HepG2 (cell line): ENCODE results near the gene CTNNAL1. TPM values are rescaled to one million over a fixed set of nuclear protein-coding genes. Genes with fewer than 3 reads are reported as not detected.

ENCODE experiments used
- ATAC-seq: fragments of 200-7000 bp; cut with Tn5 transposase; 3 replicates; pipeline ENCODE4 v1.9.1; 2020; ENCODE audit warnings: mild to moderate bottlenecking, moderate library complexity
- BruUV-seq: library from RNA; stranded (reverse); fragments of 400-500 nt; replicated peaks from 2 replicates; lab custom pipeline; 2021; lab: Mats Ljungman, UMichigan
- CTCF ChIA-PET: fragments of 300-600 bp; formaldehyde crosslinking; extraction: SDS; loops from one replicate; lab custom pipeline; 2021; ENCODE audit warnings: low total read pairs, inconsistent platforms, low intra/inter-chr PET ratio; lab: Yijun Ruan, JAX
- POLR2A ChIA-PET: fragments of 350-600 bp; sonication (Branson Sonifier 250); formaldehyde crosslinking; loops from one replicate; lab custom pipeline; 2020; ENCODE audit warnings: antibody characterized with exemption, inconsistent platforms; lab: Yijun Ruan, JAX
- DNase-seq: peaks from one replicate; pipeline ENCODE4 v3.0.0-alpha.2; 2015; ENCODE audit warnings: low spot score
- FAIRE-seq: peaks from 3 replicates; lab custom pipeline; 2011; peaks lifted over from hg19 to GRCh38; lab: Jason Lieb, UNC
- H2AFZ ChIP-seq: one replicate; pipeline ENCODE4 v1.6.1; 2011; ENCODE audit warnings: low read length, inconsistent platforms
- H3K27ac ChIP-seq: fragments of 300-600 bp; 3 replicates; pipeline ENCODE4 v1.8.0; 2011; ENCODE audit warnings: mixed run types, mild to moderate bottlenecking, mixed read lengths, low read length, inconsistent platforms; ENCODE audit not compliant: insufficient read depth; ENCODE audit errors: extremely low read length
- H3K27me3 ChIP-seq, 2 experiments: fragments of 200-600 bp in 1 of 2; 2 replicates in 1 of 2; 3 replicates in 1 of 2; pipeline versions ENCODE4 v1.6.0 to v1.8.0; 2011; ENCODE audit warnings: low read length in 2 of 2, mild to moderate bottlenecking in 2 of 2, moderate library complexity in 2 of 2, inconsistent platforms in 1 of 2; ENCODE audit not compliant: insufficient read depth in 2 of 2, control insufficient read depth in 1 of 2
- H3K36me3 ChIP-seq, 2 experiments: fragments of 200-600 bp in 1 of 2; replicated peaks in 1 of 2; 2 replicates in 1 of 2; 3 replicates in 1 of 2; pipeline versions ENCODE4 v1.5.1 to v1.8.0; 2011; ENCODE audit warnings: low read length in 2 of 2, inconsistent platforms in 1 of 2; ENCODE audit not compliant: insufficient read depth in 2 of 2, control insufficient read depth in 1 of 2
- H3K4me1 ChIP-seq: 2 replicates; pipeline ENCODE4 v1.5.1; 2012; ENCODE audit warnings: low read length, inconsistent platforms; ENCODE audit not compliant: insufficient read depth
- H3K4me2 ChIP-seq: 2 replicates; pipeline ENCODE4 v1.6.0; 2011; ENCODE audit warnings: low read depth, low read length, inconsistent platforms
- H3K4me3 ChIP-seq, 3 experiments: fragments of 200-600 bp in 1 of 3; sonication (generic), shearing (Covaris generic) in 1 of 3; replicated peaks in 1 of 3; 2 replicates each; pipeline ENCODE4 v1.5.1; 2011 to 2016; ENCODE audit warnings: low read length in 3 of 3, inconsistent platforms in 2 of 3, low read depth in 2 of 3, mild to moderate bottlenecking in 2 of 3, control low read depth in 1 of 3, mixed read lengths in 1 of 3; ENCODE audit not compliant: insufficient read depth in 1 of 3
- H3K79me2 ChIP-seq: one replicate; pipeline ENCODE4 v1.6.1; 2011; ENCODE audit warnings: low read length, inconsistent platforms; ENCODE audit not compliant: insufficient read depth
- H3K9ac ChIP-seq: 2 replicates; pipeline ENCODE4 v1.6.0; 2011; ENCODE audit warnings: mild to moderate bottlenecking, low read depth, low read length, inconsistent platforms; ENCODE audit not compliant: insufficient read depth
- H3K9me3 ChIP-seq: 2 replicates; pipeline ENCODE4 v1.5.1; 2012; ENCODE audit warnings: mild to moderate bottlenecking, low read length
- H4K20me1 ChIP-seq: 2 replicates; pipeline ENCODE4 v1.6.0; 2011; ENCODE audit warnings: inconsistent platforms, mild to moderate bottlenecking, low read length, moderate library complexity; ENCODE audit not compliant: insufficient read depth
- ETS1 ChIP-seq: sonication (generic); formaldehyde crosslinking; IDR thresholded peaks from 2 replicates; pipeline ENCODE4 v1.4.0; 2020; ENCODE audit warnings: missing genetic modification reagents
- GPN1 ChIP-seq: sonication (generic); formaldehyde crosslinking; IDR thresholded peaks from 2 replicates; pipeline ENCODE4 v1.5.1; 2020; ENCODE audit warnings: missing genetic modification reagents, borderline replicate concordance
- KDM5A ChIP-seq: fragments of 200-600 bp; sonication (generic); IDR thresholded peaks from 2 replicates; pipeline ENCODE4 v1.7.0; 2018; ENCODE audit warnings: antibody characterized with exemption, mild to moderate bottlenecking, low read length, borderline replicate concordance
- KLF15 ChIP-seq: sonication (generic); formaldehyde crosslinking; IDR thresholded peaks from 2 replicates; pipeline ENCODE4 v1.8.1; 2023; ENCODE audit warnings: borderline replicate concordance, mild to moderate bottlenecking, inconsistent platforms, missing genetic modification reagents, mixed read lengths
- NFIB ChIP-seq: sonication (generic); formaldehyde crosslinking; IDR thresholded peaks from 2 replicates; pipeline ENCODE4 v1.9.0; 2021; ENCODE audit warnings: missing genetic modification reagents, mild to moderate bottlenecking, borderline replicate concordance
- NR2C2 ChIP-seq: sonication (generic); formaldehyde crosslinking; IDR thresholded peaks from 2 replicates; pipeline ENCODE4 v1.4.0; 2020; ENCODE audit warnings: missing genetic modification reagents, mild to moderate bottlenecking, moderate library complexity, borderline replicate concordance
- PHF8 ChIP-seq: sonication (generic); formaldehyde crosslinking; IDR thresholded peaks from 2 replicates; pipeline ENCODE4 v1.5.0; 2020; ENCODE audit warnings: missing genetic modification reagents
- SMAD9 ChIP-seq: sonication (generic); formaldehyde crosslinking; IDR thresholded peaks from 2 replicates; pipeline ENCODE4 v1.5.1; 2020; ENCODE audit warnings: mild to moderate bottlenecking, missing genetic modification reagents
- SRSF9 ChIP-seq: fragments of 200-400 bp; formaldehyde crosslinking; IDR thresholded peaks from 2 replicates; pipeline ENCODE4 v1.6.1; 2018; ENCODE audit warnings: borderline replicate concordance, mild to moderate bottlenecking, low read depth, low read length; ENCODE audit not compliant: insufficient read depth, poor library complexity, severe bottlenecking
- THYN1 ChIP-seq: sonication (generic); formaldehyde crosslinking; IDR thresholded peaks from 2 replicates; pipeline ENCODE4 v1.8.1; 2023; ENCODE audit warnings: low read depth, mild to moderate bottlenecking, moderate library complexity, missing genetic modification reagents, borderline replicate concordance
- ZBTB46 ChIP-seq: sonication (generic); formaldehyde crosslinking; IDR thresholded peaks from 2 replicates; pipeline ENCODE4 v1.4.0; 2020; ENCODE audit warnings: mild to moderate bottlenecking, missing genetic modification reagents, borderline replicate concordance
- ZFP62 ChIP-seq: sonication (generic); formaldehyde crosslinking; IDR thresholded peaks from 2 replicates; pipeline ENCODE4 v1.4.0; 2020; ENCODE audit warnings: missing genetic modification reagents
- ZKSCAN8 ChIP-seq: IDR thresholded peaks from 2 replicates; pipeline ENCODE4 v1.6.1; 2016; ENCODE audit warnings: borderline replicate concordance, missing genetic modification reagents, missing compliant biosample characterization
- ZNF225 ChIP-seq: sonication (generic); formaldehyde crosslinking; IDR thresholded peaks from 2 replicates; pipeline ENCODE4 v1.4.0; 2020; ENCODE audit warnings: mild to moderate bottlenecking, missing genetic modification reagents
- ZNF235 ChIP-seq: sonication (generic); formaldehyde crosslinking; IDR thresholded peaks from 2 replicates; pipeline ENCODE4 v1.8.1; 2023; ENCODE audit warnings: mild to moderate bottlenecking, missing genetic modification reagents, borderline replicate concordance
- ZNF567 ChIP-seq: sonication (generic); formaldehyde crosslinking; IDR thresholded peaks from 2 replicates; pipeline ENCODE4 v1.8.1; 2023; ENCODE audit warnings: mild to moderate bottlenecking, missing genetic modification reagents, borderline replicate concordance
- ZNF572 ChIP-seq: sonication (generic); formaldehyde crosslinking; IDR thresholded peaks from 2 replicates; pipeline ENCODE4 v1.5.1; 2020; ENCODE audit warnings: mild to moderate bottlenecking, missing genetic modification reagents
- ZNF616 ChIP-seq: sonication (generic); formaldehyde crosslinking; IDR thresholded peaks from 2 replicates; pipeline ENCODE4 v1.5.0; 2020; ENCODE audit warnings: low read depth, mild to moderate bottlenecking, missing genetic modification reagents
- WGBS: methylation state at CpG from one replicate; pipeline ENCODE4 v1.1.6; 2017; ENCODE audit warnings: low lambda C conversion rate; 5-methylcytosine and 5-hydroxymethylcytosine counted together
- in situ Hi-C: cut with HindIII; loops from 2 replicates; pipeline ENCODE4 v1.10.0; 2017; ENCODE audit warnings: low pct_unique_long_range_greater_than_20kb; ENCODE audit not compliant: extremely low pct_ligation_motif_present
- intact Hi-C: fragments of 100-400 bp; cut with micrococcal nuclease; formaldehyde crosslinking; loops from one replicate; pipeline ENCODE4 v1.10.0; 2022; ENCODE audit not compliant: unreplicated experiment
- polyA plus RNA-seq, 8 experiments: library from polyadenylated mRNA; depleted of rRNA in 3 of 8; stranded (reverse) in 7 of 8; unstranded in 1 of 8; fragments of >200 nt; fragmentation: Illumina TruSeq in 4 of 8; extraction: Trizol in 4 of 8; gene quantifications; 2 replicates each; pipeline versions ENCODE4 v1.2.1 to v1.2.3, GENCODE V29; 2011 to 2016; ENCODE audit warnings: low read depth in 4 of 8, missing spikeins in 1 of 8, mixed read lengths in 1 of 8; ENCODE audit not compliant: insufficient read depth in 1 of 8
- total RNA-seq, 5 experiments: library from RNA; depleted of rRNA; stranded (reverse); fragments of >200 nt; fragmentation: Illumina TruSeq; extraction: Trizol; gene quantifications; 2 replicates each; pipeline ENCODE4 v1.2.3, GENCODE V29; 2016; ENCODE audit warnings: low read depth in 1 of 5

The CTNNAL1 gene
- total and polyA plus RNA-seq, 2 of the 13 experiments (the other 11 are each of a cell fraction or from before 2014, with no cell fraction given), result 32.0 to 162 TPM

- no TSS peak for BruUV-seq
- ATAC-seq, result no peak
- no peak for FAIRE-seq
These were observed 39.4 kb downstream of the CTNNAL1 start for GRCh38 chr9:108973895-108974294.

More at GRCh38 chr9:108973895-108974294, 39.4 kb downstream of the CTNNAL1 start:
- Histone ChIP-seq H4K20me1 (no peaks in the 10 kb centered on the region), H3K36me3 (peaks cover 3 to 35% of the 10 kb centered on the region in 2 experiments; a peak in 4 of 5 replicates), H3K79me2 (no peaks in the 10 kb centered on the region), H3K4me2 (no peak overlapping the region), H2AFZ (no peak overlapping the region), H3K27me3 (no peaks in the 10 kb centered on the region), H3K9ac (no peak overlapping the region), H3K27ac (no peak overlapping the region), H3K4me3 (no peak overlapping the region), H3K4me1 (no peaks in the 10 kb centered on the region), H3K9me3 (no peaks in the 10 kb centered on the region)
- TF ChIP-seq NFIB, result no peak
- no peak for TF ChIP-seq KLF15
- no peak for TF ChIP-seq ZNF235 (CRISPR knock-in tag)
- no peak for TF ChIP-seq ZKSCAN8 (CRISPR knock-in tag)
- no peak for TF ChIP-seq SRSF9
- TF ChIP-seq THYN1 (CRISPR knock-in tag), result no peak
- TF ChIP-seq GPN1, result no peak
- no peak for TF ChIP-seq ZNF567 (CRISPR knock-in tag)
- no peak for TF ChIP-seq ZFP62 (CRISPR knock-in tag)
- TF ChIP-seq ETS1, result no peak
- TF ChIP-seq NR2C2, result no peak
- TF ChIP-seq ZNF616 (CRISPR knock-in tag), result no peak
- no peak for TF ChIP-seq PHF8 (CRISPR knock-in tag)
- no peak for TF ChIP-seq ZNF225 (CRISPR knock-in tag)
- no peak for TF ChIP-seq SMAD9 (CRISPR knock-in tag)
- TF ChIP-seq ZBTB46 (CRISPR knock-in tag), result no peak
- TF ChIP-seq KDM5A, result no peak
- no peak for TF ChIP-seq ZNF572 (CRISPR knock-in tag)
- in situ Hi-C loops, result no loop called here
- ChIA-PET POLR2A (no interaction called here), CTCF (no interaction called here)
- WGBS, result 90% methylated on average over 5 of the region's 5 CpGs
- no peak for DNase-seq
- intact Hi-C loops, result no loop called here
